Keratinocyte (primary cell): ENCODE measurements around the gene RNF44. TPM values are rescaled to one million over a fixed set of nuclear protein-coding genes. Genes with fewer than 3 reads are reported as not detected.

Source experiments
- DNase-seq: peaks from one replicate; pipeline ENCODE4 v3.0.0-alpha.2; 2011; ENCODE audit warnings: low read depth, missing footprints, low spot score
- FAIRE-seq: peaks from 2 replicates; lab custom pipeline; 2011; peaks lifted over from hg19 to GRCh38; lab: Jason Lieb, UNC
- H2AFZ ChIP-seq: 2 replicates; pipeline ENCODE4 v1.6.0; 2012; ENCODE audit warnings: low read length, control low read depth, inconsistent platforms; ENCODE audit not compliant: control insufficient read depth
- H3K27ac ChIP-seq: 2 replicates; pipeline ENCODE4 v1.5.1; 2011; ENCODE audit warnings: low read length; ENCODE audit not compliant: control insufficient read depth, insufficient read depth
- H3K27me3 ChIP-seq: 3 replicates; pipeline ENCODE4 v1.6.0; 2011; ENCODE audit warnings: low read length; ENCODE audit not compliant: control insufficient read depth, insufficient read depth; ENCODE audit errors: extremely low read depth
- H3K36me3 ChIP-seq, 2 experiments: 2 replicates in 1 of 2; 3 replicates in 1 of 2; pipeline ENCODE4 v1.5.1; 2011; ENCODE audit warnings: low read length in 2 of 2, mild to moderate bottlenecking in 1 of 2; ENCODE audit not compliant: control insufficient read depth in 2 of 2, insufficient read depth in 2 of 2; ENCODE audit errors: extremely low read depth in 1 of 2
- H3K4me1 ChIP-seq: 3 replicates; pipeline ENCODE4 v1.5.1; 2011; ENCODE audit warnings: low read length; ENCODE audit not compliant: control insufficient read depth, insufficient read depth; ENCODE audit errors: extremely low read depth
- H3K4me2 ChIP-seq: 3 replicates; pipeline ENCODE4 v1.6.0; 2011; ENCODE audit warnings: low read depth, low read length; ENCODE audit not compliant: control insufficient read depth, insufficient read depth; ENCODE audit errors: extremely low read depth
- H3K4me3 ChIP-seq, 3 experiments: fragments of 200-600 bp in 1 of 3; sonication (generic) in 1 of 3; 2 replicates in 2 of 3; 3 replicates in 1 of 3; pipeline ENCODE4 v1.5.1; 2011 to 2016; ENCODE audit warnings: low read length in 3 of 3, mild to moderate bottlenecking in 3 of 3, control low read depth in 2 of 3, inconsistent platforms in 1 of 3, low read depth in 1 of 3, mixed read lengths in 1 of 3, mixed run types in 1 of 3, moderate library complexity in 1 of 3; ENCODE audit not compliant: control insufficient read depth in 2 of 3, insufficient read depth in 2 of 3; ENCODE audit errors: extremely low read depth in 1 of 3
- H3K79me2 ChIP-seq: 2 replicates; pipeline ENCODE4 v1.6.0; 2012; ENCODE audit warnings: low read length; ENCODE audit not compliant: control insufficient read depth, insufficient read depth
- H3K9ac ChIP-seq: 3 replicates; pipeline ENCODE4 v1.6.0; 2011; ENCODE audit warnings: low read length; ENCODE audit not compliant: control insufficient read depth, insufficient read depth; ENCODE audit errors: extremely low read depth
- H3K9me1 ChIP-seq: 3 replicates; pipeline ENCODE4 v1.6.0; 2011; ENCODE audit warnings: low read length; ENCODE audit not compliant: control insufficient read depth, insufficient read depth; ENCODE audit errors: extremely low read depth
- H3K9me3 ChIP-seq: 2 replicates; pipeline ENCODE4 v1.5.1; 2012; ENCODE audit warnings: low read depth, low read length; ENCODE audit not compliant: control insufficient read depth
- H4K20me1 ChIP-seq: 3 replicates; pipeline ENCODE4 v1.6.0; 2011; ENCODE audit warnings: low read length; ENCODE audit not compliant: control insufficient read depth, insufficient read depth; ENCODE audit errors: extremely low read depth
- EZH2 ChIP-seq: IDR thresholded peaks from one replicate; pipeline ENCODE4 v1.6.1; 2012; ENCODE audit warnings: inconsistent platforms, mild to moderate bottlenecking, low read length, moderate library complexity
- dilution Hi-C: fragments of 300-500 bp; cut with MboI; formaldehyde crosslinking; loops from one replicate; pipeline ENCODE4 v1.7.0; 2020; ENCODE audit warnings: low sequenced_read_pairs; ENCODE audit not compliant: extremely low pct_ligation_motif_present
- polyA plus RNA-seq, 5 experiments: library from polyadenylated mRNA; depleted of rRNA in 3 of 5; stranded (reverse) in 3 of 5; stranded (forward) in 1 of 5; unstranded in 1 of 5; fragments of >200 nt; gene quantifications; 1 replicate in 1 of 5; 2 replicates in 3 of 5; 3 replicates in 1 of 5; pipeline versions ENCODE4 v1.2.1 to v1.2.3, GENCODE V29; 2011 to 2012; ENCODE audit warnings: missing spikeins in 2 of 5, low read depth in 1 of 5, low replicate concordance in 1 of 5
- TF ChIP-seq, protein P1 (sequence below), 3 experiments: IDR thresholded peaks in 1 of 3; conservative IDR thresholded peaks in 1 of 3; optimal IDR thresholded peaks in 1 of 3; 2 replicates in 2 of 3; 3 replicates in 1 of 3; pipeline versions ENCODE3 to v1.5.1; 2011; ENCODE audit warnings: low read length in 3 of 3, mild to moderate bottlenecking in 3 of 3, moderate library complexity in 2 of 3, control low read depth in 1 of 3, inconsistent platforms in 1 of 3; ENCODE audit not compliant: insufficient read depth in 2 of 3; ENCODE audit errors: extremely low read depth in 1 of 3

The RNF44 gene
- polyA plus RNA-seq, 1 donor (not counting 4 experiments of a cell fraction or from before 2014, with no cell fraction given): 5.3 TPM

- H3K4me3 ChIP-seq: no peak overlapping the region
- no peaks in the 10 kb centered on the region for H3K79me2 ChIP-seq
- H2AFZ ChIP-seq: no peak overlapping the region
- H3K27ac ChIP-seq: no peak overlapping the region
- H3K4me1 ChIP-seq: peaks cover 11% of the 10 kb centered on the region
- H3K4me2 ChIP-seq: no peak overlapping the region
- no peak for DNase-seq
- dilution Hi-C loops: no loop called here
- no peaks in the 10 kb centered on the region for H3K9me3 ChIP-seq
- TF ChIP-seq, protein P1, sequence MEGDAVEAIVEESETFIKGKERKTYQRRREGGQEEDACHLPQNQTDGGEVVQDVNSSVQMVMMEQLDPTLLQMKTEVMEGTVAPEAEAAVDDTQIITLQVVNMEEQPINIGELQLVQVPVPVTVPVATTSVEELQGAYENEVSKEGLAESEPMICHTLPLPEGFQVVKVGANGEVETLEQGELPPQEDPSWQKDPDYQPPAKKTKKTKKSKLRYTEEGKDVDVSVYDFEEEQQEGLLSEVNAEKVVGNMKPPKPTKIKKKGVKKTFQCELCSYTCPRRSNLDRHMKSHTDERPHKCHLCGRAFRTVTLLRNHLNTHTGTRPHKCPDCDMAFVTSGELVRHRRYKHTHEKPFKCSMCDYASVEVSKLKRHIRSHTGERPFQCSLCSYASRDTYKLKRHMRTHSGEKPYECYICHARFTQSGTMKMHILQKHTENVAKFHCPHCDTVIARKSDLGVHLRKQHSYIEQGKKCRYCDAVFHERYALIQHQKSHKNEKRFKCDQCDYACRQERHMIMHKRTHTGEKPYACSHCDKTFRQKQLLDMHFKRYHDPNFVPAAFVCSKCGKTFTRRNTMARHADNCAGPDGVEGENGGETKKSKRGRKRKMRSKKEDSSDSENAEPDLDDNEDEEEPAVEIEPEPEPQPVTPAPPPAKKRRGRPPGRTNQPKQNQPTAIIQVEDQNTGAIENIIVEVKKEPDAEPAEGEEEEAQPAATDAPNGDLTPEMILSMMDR (optimal IDR thresholded peaks at IDR 0.05 in 1 of 3, IDR thresholded peaks at IDR 0.05 in 1 of 3, conservative IDR thresholded peaks at IDR 0.05 in 1 of 3; ENCODE audit: extremely low read depth in 1 of 3, insufficient read depth in 2 of 3, low read length in 3 of 3): no peak
- no peak for TF ChIP-seq EZH2
- H3K27me3 ChIP-seq: no peaks in the 10 kb centered on the region
- no peaks in the 10 kb centered on the region for H4K20me1 ChIP-seq
- no peak for FAIRE-seq
- H3K9ac ChIP-seq: no peak overlapping the region
- H3K9me1 ChIP-seq: peaks cover 3% of the 10 kb centered on the region
- H3K36me3 ChIP-seq: peaks cover 18 to 35% of the 10 kb centered on the region in 2 experiments
These were observed 9.7 kb downstream of the RNF44 start for GRCh38 chr5:176527246-176528222.

- Histone ChIP-seq H3K9me1 (peaks cover 3% of the 10 kb centered on the region), H4K20me1 (no peaks in the 10 kb centered on the region), H3K27me3 (no peaks in the 10 kb centered on the region), H3K9me3 (no peaks in the 10 kb centered on the region), H3K36me3 (peaks cover 18 to 28% of the 10 kb centered on the region in 2 experiments), H3K9ac (no peak overlapping the region), H3K79me2 (no peaks in the 10 kb centered on the region), H3K4me2 (no peak overlapping the region), H3K27ac (no peak overlapping the region), H3K4me3 (no peak overlapping the region), H3K4me1 (peaks cover 11% of the 10 kb centered on the region), H2AFZ (no peak overlapping the region)
- FAIRE-seq (no peak), DNase-seq (no peak)
- TF ChIP-seq EZH2: no peak
- TF ChIP-seq, protein P1 (optimal IDR thresholded peaks at IDR 0.05 in 1 of 3, IDR thresholded peaks at IDR 0.05 in 1 of 3, conservative IDR thresholded peaks at IDR 0.05 in 1 of 3; ENCODE audit: extremely low read depth in 1 of 3, insufficient read depth in 2 of 3, low read length in 3 of 3): no peak
- dilution Hi-C loops: no loop called here
These were observed 10.7 kb downstream of the RNF44 start for GRCh38 chr5:176526462-176526861.
